Inferior parietal cortex (tissue), 1 donor: ENCODE data around the gene NUP35.

Experiments
- DNase-seq: peaks from one replicate; pipeline ENCODE4 v3.0.0-alpha.2; 2016; ENCODE audit errors: extremely low spot score

The NUP35 gene

GRCh38 chr2:183209395-183210028 lies 85.3 kb downstream of the NUP35 start:
- DNase-seq: no peak
